HepG2 (cell line): ENCODE results near the gene TST. TPM values are rescaled to one million over a fixed set of nuclear protein-coding genes. Genes with fewer than 3 reads are reported as not detected.

Source experiments
- ARID2 ChIP-seq: sonication (generic); formaldehyde crosslinking; IDR thresholded peaks from 2 replicates; pipeline ENCODE4 v1.8.1; 2022; ENCODE audit warnings: mild to moderate bottlenecking, missing genetic modification reagents, borderline replicate concordance
- FOXJ3 ChIP-seq: sonication (generic); formaldehyde crosslinking; IDR thresholded peaks from 2 replicates; pipeline ENCODE4 v1.4.0; 2020; ENCODE audit warnings: missing genetic modification reagents, mild to moderate bottlenecking, borderline replicate concordance
- KDM1A ChIP-seq: IDR thresholded peaks from 2 replicates; pipeline ENCODE4 v1.6.1; 2016; ENCODE audit warnings: missing compliant biosample characterization
- LCORL ChIP-seq, 2 experiments: fragments of 450-650 bp in 1 of 2; sonication (generic) in 1 of 2; formaldehyde crosslinking in 1 of 2; IDR thresholded peaks; 2 replicates each; pipeline versions ENCODE4 v1.5.0 to v1.6.1; 2017 to 2020; ENCODE audit warnings: antibody characterized with exemption in 1 of 2, missing genetic modification reagents in 1 of 2
- MTF1 ChIP-seq: sonication (generic); formaldehyde crosslinking; IDR thresholded peaks from 2 replicates; pipeline ENCODE4 v1.5.0; 2020; ENCODE audit warnings: missing genetic modification reagents
- NFE2 ChIP-seq: sonication (generic); formaldehyde crosslinking; IDR thresholded peaks from 2 replicates; pipeline ENCODE4 v1.4.0; 2020; ENCODE audit warnings: missing genetic modification reagents
- NR2F2 ChIP-seq: IDR thresholded peaks from 2 replicates; pipeline ENCODE4 v1.6.1; 2012; ENCODE audit warnings: low read depth, inconsistent platforms, borderline replicate concordance
- POLR2AphosphoS5 ChIP-seq: IDR thresholded peaks from 2 replicates; pipeline ENCODE4 v1.6.1; 2012; ENCODE audit warnings: low read depth, low read length
- RBM39 ChIP-seq: fragments of 200-400 bp; formaldehyde crosslinking; IDR thresholded peaks from one replicate; pipeline ENCODE4 v1.6.1; 2018; ENCODE audit warnings: antibody characterized with exemption, mild to moderate bottlenecking, low read depth, low read length; ENCODE audit not compliant: poor library complexity, severe bottlenecking
- SRF ChIP-seq: IDR thresholded peaks from 2 replicates; pipeline ENCODE4 v1.6.1; 2011; ENCODE audit warnings: mild to moderate bottlenecking, low read depth, low read length, moderate library complexity
- ZNF136 ChIP-seq: sonication (generic); formaldehyde crosslinking; IDR thresholded peaks from 2 replicates; pipeline ENCODE4 v1.8.1; 2022; ENCODE audit warnings: low read depth, mild to moderate bottlenecking, moderate library complexity, missing genetic modification reagents
- ZNF225 ChIP-seq: sonication (generic); formaldehyde crosslinking; IDR thresholded peaks from 2 replicates; pipeline ENCODE4 v1.4.0; 2020; ENCODE audit warnings: mild to moderate bottlenecking, missing genetic modification reagents
- ZNF549 ChIP-seq: sonication (generic); formaldehyde crosslinking; IDR thresholded peaks from 2 replicates; pipeline ENCODE4 v1.5.0; 2020; ENCODE audit warnings: missing genetic modification reagents
- ZNF724P ChIP-seq: sonication (generic); formaldehyde crosslinking; IDR thresholded peaks from 2 replicates; pipeline ENCODE4 v1.8.0; 2022; ENCODE audit warnings: missing genetic modification reagents, borderline replicate concordance
- ZNF768 ChIP-seq: sonication (generic); formaldehyde crosslinking; IDR thresholded peaks from 2 replicates; pipeline ENCODE4 v1.4.0; 2020; ENCODE audit warnings: missing genetic modification reagents
- ZSCAN21 ChIP-seq: sonication (generic); formaldehyde crosslinking; IDR thresholded peaks from 2 replicates; pipeline ENCODE4 v1.8.0; 2022; ENCODE audit warnings: mild to moderate bottlenecking, missing genetic modification reagents, moderate library complexity, borderline replicate concordance
- polyA plus RNA-seq, 8 experiments: library from polyadenylated mRNA; depleted of rRNA in 3 of 8; stranded (reverse) in 7 of 8; unstranded in 1 of 8; fragments of >200 nt; fragmentation: Illumina TruSeq in 4 of 8; extraction: Trizol in 4 of 8; gene quantifications; 2 replicates each; pipeline versions ENCODE4 v1.2.1 to v1.2.3, GENCODE V29; 2011 to 2016; ENCODE audit warnings: low read depth in 4 of 8, missing spikeins in 1 of 8, mixed read lengths in 1 of 8; ENCODE audit not compliant: insufficient read depth in 1 of 8
- total RNA-seq, 5 experiments: library from RNA; depleted of rRNA; stranded (reverse); fragments of >200 nt; fragmentation: Illumina TruSeq; extraction: Trizol; gene quantifications; 2 replicates each; pipeline ENCODE4 v1.2.3, GENCODE V29; 2016; ENCODE audit warnings: low read depth in 1 of 5
- TF ChIP-seq, protein P1 (sequence below): sonication (generic); formaldehyde crosslinking; IDR thresholded peaks from one replicate; pipeline ENCODE4 v1.5.1; 2020; ENCODE audit warnings: mild to moderate bottlenecking, missing genetic modification reagents; ENCODE audit errors: not compliant biosample characterization
- TF ChIP-seq, protein P2 (sequence below): sonication (generic); formaldehyde crosslinking; IDR thresholded peaks from 2 replicates; pipeline ENCODE4 v1.5.0; 2020; ENCODE audit warnings: missing genetic modification reagents
- TF ChIP-seq, protein P3 (sequence below): sonication (generic); formaldehyde crosslinking; IDR thresholded peaks from 2 replicates; pipeline ENCODE4 v1.4.0; 2020; ENCODE audit warnings: missing genetic modification reagents; ENCODE audit errors: not compliant biosample characterization

Gene TST
- total and polyA plus RNA-seq, 2 of the 13 experiments (the other 11 are each of a cell fraction or from before 2014, with no cell fraction given), result 44.6 to 63.6 TPM

DNA sequence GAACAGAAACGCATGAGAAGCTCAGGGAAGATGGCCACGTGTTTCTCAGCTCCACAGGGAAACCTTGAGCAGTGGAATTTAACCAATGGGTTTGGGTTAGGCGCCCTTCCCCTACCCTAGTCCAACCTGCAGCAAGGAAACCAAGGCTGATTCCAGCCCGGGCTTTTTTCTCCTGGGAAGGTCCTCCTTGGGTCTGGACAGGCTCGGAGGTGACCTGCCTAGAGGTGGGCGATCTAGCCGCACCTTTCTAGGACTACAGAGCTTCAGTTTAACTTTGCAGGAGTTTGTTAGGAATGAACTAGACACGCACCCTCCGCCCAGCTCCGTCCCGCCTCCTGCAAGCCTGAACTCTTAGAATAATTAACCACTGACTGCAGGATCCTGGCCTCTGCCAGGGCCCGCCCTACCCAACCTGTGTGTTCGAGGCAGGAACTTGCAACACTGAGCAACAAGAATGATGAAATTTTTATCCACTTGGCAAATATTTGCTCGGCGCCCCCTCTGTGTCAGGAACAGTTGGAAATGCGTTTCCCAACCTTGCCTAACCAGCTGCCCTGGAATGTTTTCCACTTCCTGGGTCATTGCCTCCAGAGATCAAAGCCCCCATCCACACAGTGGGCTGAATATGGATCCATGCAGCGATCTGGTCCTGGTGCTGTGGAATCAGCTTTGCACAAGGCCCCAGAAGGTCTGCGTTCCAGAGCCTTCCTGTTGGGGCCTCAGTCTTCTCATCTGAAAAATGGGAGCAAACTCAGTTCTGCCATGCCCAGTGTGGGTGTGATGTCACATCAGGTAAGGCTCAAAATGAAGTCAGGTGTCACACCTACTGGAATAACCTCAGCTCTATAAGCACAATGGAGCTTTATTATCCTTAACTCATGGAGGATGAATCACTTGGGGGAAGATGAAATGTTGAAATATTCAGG lies 13.6 kb upstream of the TST start (continued):
- TF ChIP-seq, protein P1, sequence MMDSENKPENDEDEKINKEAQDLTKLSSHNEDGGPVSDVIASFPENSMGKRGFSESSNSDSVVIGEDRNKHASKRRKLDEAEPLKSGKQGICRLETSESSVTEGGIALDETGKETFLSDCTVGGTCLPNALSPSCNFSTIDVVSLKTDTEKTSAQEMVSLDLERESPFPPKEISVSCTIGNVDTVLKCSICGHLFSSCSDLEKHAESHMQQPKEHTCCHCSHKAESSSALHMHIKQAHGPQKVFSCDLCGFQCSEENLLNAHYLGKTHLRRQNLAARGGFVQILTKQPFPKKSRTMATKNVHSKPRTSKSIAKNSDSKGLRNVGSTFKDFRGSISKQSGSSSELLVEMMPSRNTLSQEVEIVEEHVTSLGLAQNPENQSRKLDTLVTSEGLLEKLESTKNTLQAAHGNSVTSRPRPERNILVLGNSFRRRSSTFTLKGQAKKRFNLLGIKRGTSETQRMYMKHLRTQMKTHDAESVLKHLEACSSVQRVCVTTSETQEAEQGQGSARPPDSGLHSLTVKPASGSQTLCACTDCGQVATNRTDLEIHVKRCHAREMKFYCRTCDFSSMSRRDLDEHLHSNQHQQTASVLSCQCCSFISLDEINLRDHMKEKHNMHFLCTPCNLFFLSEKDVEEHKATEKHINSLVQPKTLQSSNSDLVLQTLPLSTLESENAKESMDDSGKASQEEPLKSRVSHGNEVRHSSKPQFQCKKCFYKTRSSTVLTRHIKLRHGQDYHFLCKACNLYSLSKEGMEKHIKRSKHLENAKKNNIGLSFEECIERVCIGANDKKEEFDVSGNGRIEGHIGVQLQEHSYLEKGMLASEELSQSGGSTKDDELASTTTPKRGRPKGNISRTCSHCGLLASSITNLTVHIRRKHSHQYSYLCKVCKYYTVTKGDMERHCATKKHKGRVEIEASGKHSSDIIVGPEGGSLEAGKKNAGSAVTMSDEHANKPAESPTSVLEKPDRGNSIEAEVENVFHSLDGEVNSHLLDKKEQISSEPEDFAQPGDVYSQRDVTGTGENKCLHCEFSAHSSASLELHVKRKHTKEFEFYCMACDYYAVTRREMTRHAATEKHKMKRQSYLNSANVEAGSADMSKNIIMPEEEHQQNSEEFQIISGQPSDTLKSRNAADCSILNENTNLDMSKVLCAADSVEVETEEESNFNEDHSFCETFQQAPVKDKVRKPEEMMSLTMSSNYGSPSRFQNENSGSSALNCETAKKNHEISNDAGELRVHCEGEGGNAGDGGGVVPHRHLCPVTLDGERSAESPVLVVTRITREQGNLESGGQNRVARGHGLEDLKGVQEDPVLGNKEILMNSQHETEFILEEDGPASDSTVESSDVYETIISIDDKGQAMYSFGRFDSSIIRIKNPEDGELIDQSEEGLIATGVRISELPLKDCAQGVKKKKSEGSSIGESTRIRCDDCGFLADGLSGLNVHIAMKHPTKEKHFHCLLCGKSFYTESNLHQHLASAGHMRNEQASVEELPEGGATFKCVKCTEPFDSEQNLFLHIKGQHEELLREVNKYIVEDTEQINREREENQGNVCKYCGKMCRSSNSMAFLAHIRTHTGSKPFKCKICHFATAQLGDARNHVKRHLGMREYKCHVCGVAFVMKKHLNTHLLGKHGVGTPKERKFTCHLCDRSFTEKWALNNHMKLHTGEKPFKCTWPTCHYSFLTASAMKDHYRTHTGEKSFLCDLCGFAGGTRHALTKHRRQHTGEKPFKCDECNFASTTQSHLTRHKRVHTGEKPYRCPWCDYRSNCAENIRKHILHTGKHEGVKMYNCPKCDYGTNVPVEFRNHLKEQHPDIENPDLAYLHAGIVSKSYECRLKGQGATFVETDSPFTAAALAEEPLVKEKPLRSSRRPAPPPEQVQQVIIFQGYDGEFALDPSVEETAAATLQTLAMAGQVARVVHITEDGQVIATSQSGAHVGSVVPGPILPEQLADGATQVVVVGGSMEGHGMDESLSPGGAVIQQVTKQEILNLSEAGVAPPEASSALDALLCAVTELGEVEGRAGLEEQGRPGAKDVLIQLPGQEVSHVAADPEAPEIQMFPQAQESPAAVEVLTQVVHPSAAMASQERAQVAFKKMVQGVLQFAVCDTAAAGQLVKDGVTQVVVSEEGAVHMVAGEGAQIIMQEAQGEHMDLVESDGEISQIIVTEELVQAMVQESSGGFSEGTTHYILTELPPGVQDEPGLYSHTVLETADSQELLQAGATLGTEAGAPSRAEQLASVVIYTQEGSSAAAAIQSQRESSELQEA (CRISPR knock-in tag), result peak; percentile 20
- TF ChIP-seq LCORL (IDR thresholded peaks at IDR 0.05) (no peak), LCORL (CRISPR knock-in tag; IDR thresholded peaks at IDR 0.05) (peak; percentile 95), KDM1A (peak; percentile 100), ARID2 (CRISPR knock-in tag) (peak; percentile 65), ZNF768 (CRISPR knock-in tag) (peak; percentile 57; the same call in 1 of the 2 replicates), NFE2 (CRISPR knock-in tag) (no peak), SRF (no peak), ZSCAN21 (no peak; the same call in 1 of the 2 replicates), NR2F2 (peak; percentile 95), MTF1 (CRISPR knock-in tag) (peak; percentile 99), ZNF549 (CRISPR knock-in tag) (no peak), ZNF724P (no peak), FOXJ3 (CRISPR knock-in tag) (peak; percentile 99), POLR2AphosphoS5 (peak; percentile 92), ZNF136 (CRISPR knock-in tag) (no peak; the same call in 1 of the 2 replicates), ZNF225 (CRISPR knock-in tag) (no peak; the same call in 1 of the 2 replicates), RBM39 (no peak)
- TF ChIP-seq, protein P2, sequence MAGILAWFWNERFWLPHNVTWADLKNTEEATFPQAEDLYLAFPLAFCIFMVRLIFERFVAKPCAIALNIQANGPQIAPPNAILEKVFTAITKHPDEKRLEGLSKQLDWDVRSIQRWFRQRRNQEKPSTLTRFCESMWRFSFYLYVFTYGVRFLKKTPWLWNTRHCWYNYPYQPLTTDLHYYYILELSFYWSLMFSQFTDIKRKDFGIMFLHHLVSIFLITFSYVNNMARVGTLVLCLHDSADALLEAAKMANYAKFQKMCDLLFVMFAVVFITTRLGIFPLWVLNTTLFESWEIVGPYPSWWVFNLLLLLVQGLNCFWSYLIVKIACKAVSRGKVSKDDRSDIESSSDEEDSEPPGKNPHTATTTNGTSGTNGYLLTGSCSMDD (CRISPR knock-in tag), result no peak
- TF ChIP-seq, protein P3, sequence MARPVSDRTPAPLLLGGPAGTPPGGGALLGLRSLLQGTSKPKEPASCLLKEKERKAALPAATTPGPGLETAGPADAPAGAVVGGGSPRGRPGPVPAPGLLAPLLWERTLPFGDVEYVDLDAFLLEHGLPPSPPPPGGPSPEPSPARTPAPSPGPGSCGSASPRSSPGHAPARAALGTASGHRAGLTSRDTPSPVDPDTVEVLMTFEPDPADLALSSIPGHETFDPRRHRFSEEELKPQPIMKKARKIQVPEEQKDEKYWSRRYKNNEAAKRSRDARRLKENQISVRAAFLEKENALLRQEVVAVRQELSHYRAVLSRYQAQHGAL, result no peak
